AG04449 (cell line): ENCODE measurements around the gene CRACDL.
"Not testable (repeated sequence)": the region's sequence is repeated elsewhere in the genome, so short reads cannot be mapped to it uniquely, and the experiment has no call there.

Experiments used
- CTCF ChIA-PET: fragments of 350-600 bp; formaldehyde crosslinking; extraction: SDS; loops from one replicate; lab custom pipeline; 2021; ENCODE audit warnings: antibody characterized with exemption; lab: Yijun Ruan, JAX
- POLR2A ChIA-PET: fragments of 400-600, 350-600 bp; formaldehyde crosslinking; extraction: SDS; loops from one replicate; lab custom pipeline; 2020; ENCODE audit warnings: antibody characterized with exemption, inconsistent platforms; lab: Yijun Ruan, JAX
- DNase-seq: peaks from one replicate; pipeline ENCODE4 v3.0.0-alpha.2; 2010; ENCODE audit warnings: low read depth, low spot score
- H3K4me3 ChIP-seq: 2 replicates; pipeline ENCODE4 v1.5.1; 2011; ENCODE audit warnings: low read depth, mild to moderate bottlenecking, control low read depth, low read length
- CTCF ChIP-seq: IDR thresholded peaks from one replicate; pipeline ENCODE4 v1.5.1; 2011; ENCODE audit warnings: mild to moderate bottlenecking, moderate library complexity, low read length, control low read depth, inconsistent platforms; ENCODE audit not compliant: insufficient read depth; ENCODE audit errors: missing control alignments

CRACDL gene

GRCh38 chr2:98761909-98762308 is 174.1 kb downstream of the CRACDL start:
- TF ChIP-seq CTCF = no peak

GRCh38 chr2:98761267-98761781 is 174.7 kb downstream of the CRACDL start:
- DNase-seq = no peak
- no peak for TF ChIP-seq CTCF
- ChIA-PET CTCF (no interaction called here), POLR2A (no interaction called here)
- no peak overlapping the region for H3K4me3 ChIP-seq

More at GRCh38 chr2:98761909-98762308, 174.1 kb downstream of the CRACDL start:
- CTCF ChIA-PET = no interaction called here
- DNase-seq = no peak
- H3K4me3 ChIP-seq = no peak overlapping the region
- POLR2A ChIA-PET = no interaction called here

GRCh38 chr2:98759827-98760625 is 176.0 kb downstream of the CRACDL start:
- no peak for DNase-seq
- no peak for TF ChIP-seq CTCF
- ChIA-PET CTCF (no interaction called here), POLR2A (no interaction called here)
- no peak overlapping the region for H3K4me3 ChIP-seq

- no peak for DNase-seq
- ChIA-PET CTCF (no interaction called here), POLR2A (no interaction called here)
- H3K4me3 ChIP-seq = no peak overlapping the region
- no peak for TF ChIP-seq CTCF
Observed at GRCh38 chr2:98759338-98759737, 176.7 kb downstream of the CRACDL start.

GRCh38 chr2:98757904-98758421 is 178.1 kb downstream of the CRACDL start:
- TF ChIP-seq CTCF = no peak
- H3K4me3 ChIP-seq = no peak overlapping the region
- POLR2A ChIA-PET = no interaction called here
- CTCF ChIA-PET = interaction anchor here (1.2 kb wide), 1 partner anchor 11 kb away, joined by 3 read pairs; no protein-coding TSS in a partner anchor
- peak; percentile 7 for DNase-seq

- CTCF ChIA-PET = no interaction called here
- H3K4me3 ChIP-seq = no peak overlapping the region
- POLR2A ChIA-PET = no interaction called here
- TF ChIP-seq CTCF = no peak
- DNase-seq = no peak
Observed at GRCh38 chr2:98753801-98754200, 182.2 kb downstream of the CRACDL start.

GRCh38 chr2:98752711-98753110 is 183.3 kb downstream of the CRACDL start:
- CTCF ChIA-PET, POLR2A ChIA-PET, DNase-seq, H3K4me3 ChIP-seq: not testable (repeated sequence)
